Dendritic cell treated with granulocyte-macrophage colony-stimulating factor and Interleukin-4, amounts not matched to agents 40 ng/mL and 50 ng/mL, for 4 days (primary cell): Measurements from ENCODE around the gene OR5B21.

Experiments used
- H3K27ac Mint-ChIP-seq: one replicate; pipeline ENCODE4 v1.8.0; 2022; ENCODE audit warnings: mild to moderate bottlenecking, mixed read lengths
- H3K27me3 Mint-ChIP-seq: one replicate; pipeline ENCODE4 v1.8.0; 2022; ENCODE audit warnings: mild to moderate bottlenecking, mixed read lengths
- H3K36me3 Mint-ChIP-seq: one replicate; pipeline ENCODE4 v1.8.0; 2022; ENCODE audit warnings: low read depth, mixed read lengths
- H3K4me1 Mint-ChIP-seq: one replicate; pipeline ENCODE4 v1.8.0; 2022; ENCODE audit warnings: low read depth, mixed read lengths
- H3K4me3 Mint-ChIP-seq: one replicate; pipeline ENCODE4 v1.8.0; 2022; ENCODE audit warnings: mild to moderate bottlenecking, moderate library complexity, mixed read lengths
- H3K9me3 Mint-ChIP-seq: one replicate; pipeline ENCODE4 v1.8.0; 2022; ENCODE audit warnings: mixed read lengths
- intact Hi-C: fragments of 100-400 bp; cut with micrococcal nuclease; formaldehyde crosslinking; loops from one replicate; pipeline ENCODE4 v1.15.0; 2022

Gene OR5B21

DNA sequence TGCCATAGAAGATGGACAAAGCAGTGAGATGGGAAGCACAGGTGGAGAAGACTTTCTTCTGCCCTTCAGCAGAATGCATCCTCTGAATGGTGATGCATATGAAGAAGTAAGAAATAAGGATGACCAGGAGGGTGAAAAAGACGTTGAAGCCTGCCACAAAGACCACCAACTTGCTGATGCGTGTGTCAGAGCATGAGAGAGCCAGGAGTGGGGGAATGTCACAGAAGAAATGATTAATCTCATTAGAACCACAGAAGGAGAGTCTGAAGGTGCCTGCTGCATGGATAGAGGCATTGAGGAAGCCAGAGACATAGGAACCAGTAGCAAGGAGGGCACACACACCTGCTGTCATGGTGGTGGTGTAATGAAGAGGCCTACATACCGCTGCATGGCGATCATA, 550 bp downstream of the OR5B21 start:
- H3K4me1 Mint-ChIP-seq = peaks cover 12% of the 10 kb centered on the region
- H3K36me3 Mint-ChIP-seq = no peaks in the 10 kb centered on the region
- peaks cover 6% of the 10 kb centered on the region for H3K27me3 Mint-ChIP-seq
- no peaks in the 10 kb centered on the region for H3K9me3 Mint-ChIP-seq
- intact Hi-C loops = no loop called here
- no peak overlapping the region for H3K4me3 Mint-ChIP-seq
- no peak overlapping the region for H3K27ac Mint-ChIP-seq

DNA sequence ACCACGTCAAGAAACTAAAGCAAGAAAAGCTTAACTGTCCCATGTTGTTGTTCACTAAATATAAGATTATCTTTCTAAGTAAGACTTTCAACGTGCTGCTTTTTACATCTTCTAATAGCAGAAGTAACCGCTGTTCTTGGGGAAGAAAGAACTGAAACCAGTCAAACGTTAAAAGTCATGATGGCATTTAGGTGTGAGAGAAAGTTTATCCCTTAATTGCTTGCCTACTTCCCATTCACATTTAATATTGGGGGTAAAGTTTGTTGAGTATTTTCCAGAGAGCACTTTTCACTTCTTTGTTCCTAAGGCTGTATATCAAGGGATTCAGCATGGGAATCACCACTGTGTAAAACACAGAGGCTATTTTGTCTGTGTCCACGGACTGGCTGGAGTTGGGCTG, 970 bp downstream of the OR5B21 start:
- H3K9me3 Mint-ChIP-seq = no peaks in the 10 kb centered on the region
- H3K27me3 Mint-ChIP-seq = peaks cover 6% of the 10 kb centered on the region
- intact Hi-C loops = no loop called here
- peaks cover 12% of the 10 kb centered on the region for H3K4me1 Mint-ChIP-seq
- H3K36me3 Mint-ChIP-seq = no peaks in the 10 kb centered on the region
- H3K4me3 Mint-ChIP-seq = no peak overlapping the region
- no peak overlapping the region for H3K27ac Mint-ChIP-seq

DNA sequence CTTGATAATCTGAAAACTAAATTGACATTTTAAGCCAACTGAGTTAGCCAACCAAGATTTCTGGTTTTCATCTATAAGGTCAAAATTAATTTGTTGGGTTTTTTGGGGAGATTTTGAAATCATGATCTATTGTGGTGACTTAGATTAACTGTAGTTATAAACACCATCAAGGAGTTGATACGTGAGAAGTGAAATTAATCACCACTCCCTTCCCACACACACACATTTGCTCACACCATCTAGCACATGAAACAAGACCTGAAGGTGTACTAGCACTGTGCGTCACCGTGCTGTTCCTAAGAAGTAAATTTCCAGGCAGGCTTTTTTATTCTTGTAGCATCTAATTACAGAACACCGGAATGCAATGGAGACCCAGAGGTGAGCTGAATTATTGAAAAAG, 2.1 kb downstream of the OR5B21 start:
- Mint-ChIP-seq H3K27me3 (peaks cover 6% of the 10 kb centered on the region), H3K4me3 (no peak overlapping the region), H3K4me1 (peaks cover 12% of the 10 kb centered on the region), H3K36me3 (no peaks in the 10 kb centered on the region), H3K27ac (no peak overlapping the region), H3K9me3 (no peaks in the 10 kb centered on the region)
- intact Hi-C loops = no loop called here

DNA sequence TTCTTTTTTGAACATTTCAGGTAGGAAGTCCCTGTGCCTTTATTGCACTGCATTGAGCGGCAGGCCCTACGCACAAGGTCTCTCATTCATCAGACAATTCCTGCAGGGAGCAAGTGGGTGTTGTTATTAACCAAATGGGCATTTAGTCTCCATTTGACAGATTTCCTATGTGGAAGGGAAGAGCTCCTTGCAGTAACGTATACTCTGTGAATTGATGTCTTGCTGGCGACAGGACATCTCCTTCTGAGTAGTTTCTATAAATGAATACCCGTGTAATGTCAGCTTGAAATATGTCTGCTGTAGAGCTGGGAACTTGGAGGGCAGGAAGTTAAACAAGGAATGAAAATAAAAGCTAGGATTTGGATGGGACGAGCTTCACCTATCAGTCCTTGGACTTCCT, 3.7 kb downstream of the OR5B21 start:
- no peaks in the 10 kb centered on the region for H3K9me3 Mint-ChIP-seq
- no peak overlapping the region for H3K4me3 Mint-ChIP-seq
- no peak overlapping the region for H3K27ac Mint-ChIP-seq
- H3K27me3 Mint-ChIP-seq = peaks cover 6% of the 10 kb centered on the region
- H3K36me3 Mint-ChIP-seq = no peaks in the 10 kb centered on the region
- intact Hi-C loops = no loop called here
- peaks cover 13% of the 10 kb centered on the region for H3K4me1 Mint-ChIP-seq

DNA sequence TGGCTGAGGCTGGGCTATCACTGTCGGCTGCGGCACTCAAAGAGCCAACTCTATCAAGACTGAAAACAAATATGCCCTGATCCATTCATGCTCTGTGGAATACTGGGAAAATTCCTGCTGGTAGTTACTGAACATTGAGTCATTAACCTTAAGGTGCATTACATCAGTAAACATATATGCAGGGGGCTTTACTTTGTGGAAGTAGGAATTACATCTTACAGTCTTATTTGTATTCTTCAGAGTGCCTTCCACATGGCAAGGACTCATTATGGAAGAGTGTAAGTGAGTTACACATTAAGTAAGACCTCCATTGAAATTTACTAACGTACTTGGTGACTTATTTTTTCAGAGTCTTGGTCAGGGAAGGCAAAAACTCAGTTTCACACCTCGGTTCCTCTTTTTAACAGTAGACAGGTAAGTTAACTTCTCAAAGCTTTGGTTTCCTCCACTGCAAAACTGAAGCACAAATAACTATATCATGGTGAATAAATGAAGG, 4.5 kb downstream of the OR5B21 start:
- Mint-ChIP-seq H3K27me3 (peaks cover 4% of the 10 kb centered on the region), H3K4me1 (peaks cover 21% of the 10 kb centered on the region), H3K4me3 (no peak overlapping the region), H3K9me3 (no peaks in the 10 kb centered on the region), H3K36me3 (no peaks in the 10 kb centered on the region), H3K27ac (no peak overlapping the region)
- intact Hi-C loops = no loop called here

DNA sequence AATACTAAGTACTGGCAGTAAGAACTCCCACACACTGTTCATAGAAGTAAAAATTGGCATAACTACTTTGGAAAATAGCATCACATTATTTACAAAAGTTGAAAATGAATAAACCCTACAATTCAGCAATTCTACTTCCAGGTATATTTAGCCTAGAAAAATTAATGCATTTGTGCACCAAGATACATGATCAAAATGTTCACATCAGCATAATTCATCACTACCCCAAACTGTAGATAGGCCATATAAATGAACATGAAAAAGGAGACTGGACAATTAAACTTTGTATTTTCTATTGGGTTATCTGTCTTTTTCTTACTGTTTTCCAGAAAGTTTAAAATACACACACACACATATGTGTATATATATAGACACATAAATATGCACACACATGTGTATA, 5.9 kb downstream of the OR5B21 start:
- Mint-ChIP-seq H3K4me1 (peaks cover 13% of the 10 kb centered on the region), H3K27ac (no peak overlapping the region), H3K27me3 (no peaks in the 10 kb centered on the region), H3K36me3 (no peaks in the 10 kb centered on the region), H3K4me3 (no peak overlapping the region), H3K9me3 (no peaks in the 10 kb centered on the region)
- intact Hi-C loops = no loop called here

DNA sequence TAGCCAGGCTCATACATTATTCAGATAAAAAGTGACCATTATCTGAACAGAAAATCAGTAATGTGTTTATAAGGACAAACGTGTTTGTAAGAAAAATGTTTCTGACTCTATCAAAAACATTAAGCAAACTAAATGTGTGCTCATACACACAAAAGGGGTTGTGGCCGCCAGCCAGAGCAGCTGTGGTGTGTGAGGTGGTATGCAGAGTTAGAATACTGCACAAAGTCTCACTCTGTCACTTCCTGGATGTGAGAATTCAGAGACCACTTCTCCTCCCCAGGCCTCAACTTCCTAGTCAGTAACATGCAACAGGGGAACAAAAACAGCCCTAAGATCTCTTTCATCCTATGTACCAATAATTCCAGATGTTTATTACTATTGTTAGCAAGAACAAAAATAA, 9.4 kb downstream of the OR5B21 start:
- Mint-ChIP-seq H3K27me3 (no peaks in the 10 kb centered on the region), H3K9me3 (no peaks in the 10 kb centered on the region), H3K4me1 (peaks cover 12% of the 10 kb centered on the region), H3K27ac (no peak overlapping the region), H3K36me3 (no peaks in the 10 kb centered on the region), H3K4me3 (no peak overlapping the region)
- intact Hi-C loops = no loop called here

DNA sequence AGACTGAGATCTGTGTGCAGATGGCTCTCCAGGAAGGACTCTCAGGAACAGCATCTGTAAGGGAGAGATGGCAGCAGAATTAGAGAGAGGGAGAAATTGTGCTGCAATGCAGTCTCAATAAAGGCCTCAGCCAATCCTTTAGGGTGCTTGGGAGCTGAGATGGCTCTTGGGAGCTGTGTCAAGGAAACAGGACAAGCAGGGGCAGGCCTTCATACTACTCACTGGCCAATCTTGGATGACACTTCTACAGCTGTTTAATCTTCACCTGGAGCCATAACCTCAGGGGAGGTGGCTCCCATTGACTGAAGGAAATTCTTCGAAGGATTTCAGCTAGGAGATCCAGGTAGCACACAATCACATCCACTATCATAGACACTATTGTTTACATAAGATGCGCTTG, 10.0 kb downstream of the OR5B21 start:
- intact Hi-C loops = no loop called here
- H3K4me1 Mint-ChIP-seq = peaks cover 12% of the 10 kb centered on the region
- no peaks in the 10 kb centered on the region for H3K9me3 Mint-ChIP-seq
- H3K4me3 Mint-ChIP-seq = no peak overlapping the region
- no peaks in the 10 kb centered on the region for H3K27me3 Mint-ChIP-seq
- H3K27ac Mint-ChIP-seq = no peak overlapping the region
- no peaks in the 10 kb centered on the region for H3K36me3 Mint-ChIP-seq

DNA sequence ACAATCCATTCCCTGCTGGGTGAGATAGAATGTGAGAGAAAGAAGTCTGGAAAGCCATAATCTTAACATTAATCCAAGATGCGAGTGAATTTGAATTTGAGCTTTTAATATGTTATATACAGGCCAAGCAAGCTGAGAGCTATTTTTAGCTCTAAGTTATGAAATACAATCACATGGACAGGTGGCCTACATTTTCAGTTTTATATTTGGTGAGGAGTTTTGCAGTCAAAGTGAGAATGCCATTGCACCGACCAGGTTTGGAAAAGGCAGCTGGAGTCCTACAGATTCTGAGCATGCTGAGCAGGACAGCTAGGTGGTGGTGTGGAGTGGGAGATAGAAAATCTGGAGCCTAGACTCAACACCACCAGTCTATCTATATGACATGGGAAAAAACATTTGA, 12.0 kb downstream of the OR5B21 start:
- intact Hi-C loops = no loop called here
- Mint-ChIP-seq H3K27ac (no peak overlapping the region), H3K4me1 (peaks cover 12% of the 10 kb centered on the region), H3K4me3 (no peak overlapping the region), H3K9me3 (no peaks in the 10 kb centered on the region), H3K27me3 (no peaks in the 10 kb centered on the region), H3K36me3 (no peaks in the 10 kb centered on the region)

DNA sequence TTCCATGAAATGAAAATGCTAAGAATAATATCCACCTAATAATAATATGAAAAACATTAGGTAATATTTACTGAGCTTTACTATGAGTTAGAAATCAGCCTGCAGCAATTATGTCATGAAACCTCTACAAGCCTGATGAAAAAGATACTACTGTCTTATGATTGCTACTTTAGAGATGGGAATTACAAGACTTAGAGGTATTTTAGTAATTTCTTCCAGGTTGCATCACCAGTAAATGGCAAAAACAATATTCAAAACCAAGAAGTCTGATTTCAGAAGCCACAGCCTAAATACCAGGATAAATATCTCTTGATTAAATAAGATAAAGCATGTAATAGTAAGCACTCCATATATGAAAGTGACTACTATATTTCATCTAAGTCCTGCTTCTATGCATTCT, 13.8 kb downstream of the OR5B21 start:
- no peaks in the 10 kb centered on the region for H3K27me3 Mint-ChIP-seq
- peaks cover 10% of the 10 kb centered on the region for H3K4me1 Mint-ChIP-seq
- H3K4me3 Mint-ChIP-seq = no peak overlapping the region
- no peaks in the 10 kb centered on the region for H3K36me3 Mint-ChIP-seq
- intact Hi-C loops = no loop called here
- H3K9me3 Mint-ChIP-seq = no peaks in the 10 kb centered on the region
- no peak overlapping the region for H3K27ac Mint-ChIP-seq

DNA sequence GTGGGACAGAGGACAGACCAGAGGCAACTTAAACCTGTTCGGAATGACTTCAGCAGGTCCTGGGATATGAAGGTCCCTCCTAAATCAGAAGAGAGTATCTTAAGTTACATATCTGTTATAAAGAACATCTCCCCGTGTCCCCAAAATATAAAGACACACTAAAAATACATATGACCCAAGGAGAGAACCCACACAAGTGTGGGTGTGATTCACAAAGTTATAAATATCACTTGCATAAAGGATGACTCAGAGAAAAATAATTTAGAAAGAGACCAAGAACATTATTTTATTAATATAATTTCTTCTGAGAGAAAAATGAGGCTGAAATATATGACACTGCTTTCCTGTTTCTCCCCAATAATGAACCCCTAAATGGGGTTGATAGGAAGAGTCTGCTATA, 14.2 kb downstream of the OR5B21 start:
- Mint-ChIP-seq H3K4me3 (no peak overlapping the region), H3K36me3 (no peaks in the 10 kb centered on the region), H3K27me3 (no peaks in the 10 kb centered on the region), H3K4me1 (peaks cover 5% of the 10 kb centered on the region), H3K27ac (no peak overlapping the region), H3K9me3 (no peaks in the 10 kb centered on the region)
- intact Hi-C loops = no loop called here

DNA sequence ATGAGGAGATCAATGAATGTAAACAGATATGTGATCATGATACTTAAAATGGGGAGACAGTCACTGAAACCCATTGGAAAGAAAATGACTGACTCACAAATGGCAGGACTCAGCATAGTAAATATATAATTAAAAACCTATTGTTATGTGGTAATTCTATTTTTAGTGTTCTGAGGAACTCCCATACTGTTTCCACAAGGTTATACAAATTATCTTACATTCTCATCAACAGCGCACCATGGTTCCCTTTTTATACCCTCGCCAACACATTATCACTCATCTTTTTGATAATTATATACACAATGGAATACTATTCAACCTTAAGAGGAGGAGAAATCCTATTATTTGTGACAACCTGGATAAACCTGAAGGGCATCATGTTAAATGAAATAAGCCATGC, 17.1 kb downstream of the OR5B21 start:
- no peak overlapping the region for H3K27ac Mint-ChIP-seq
- intact Hi-C loops = no loop called here
- H3K4me1 Mint-ChIP-seq = no peaks in the 10 kb centered on the region
- H3K9me3 Mint-ChIP-seq = no peaks in the 10 kb centered on the region
- no peaks in the 10 kb centered on the region for H3K27me3 Mint-ChIP-seq
- no peaks in the 10 kb centered on the region for H3K36me3 Mint-ChIP-seq
- H3K4me3 Mint-ChIP-seq = no peak overlapping the region

DNA sequence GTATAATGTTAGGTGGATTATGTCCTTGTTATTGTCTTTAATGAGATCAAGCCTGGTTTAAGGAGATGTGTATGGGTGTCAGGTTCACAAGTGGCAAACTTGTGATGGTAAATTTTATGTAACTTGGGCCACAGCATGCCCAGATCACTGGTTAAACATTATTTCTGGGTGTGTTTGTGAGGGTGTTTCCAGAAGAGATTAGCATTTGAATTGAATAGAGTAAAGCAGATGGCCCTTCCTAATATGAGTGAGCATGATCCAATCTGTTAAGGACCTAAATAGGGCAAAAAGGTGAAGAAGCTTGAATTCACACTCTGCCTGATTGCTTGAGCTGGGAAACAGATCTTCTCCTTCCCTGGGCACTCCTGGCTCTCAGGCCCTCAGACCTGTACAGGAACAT, 20.7 kb downstream of the OR5B21 start:
- intact Hi-C loops = no loop called here

DNA sequence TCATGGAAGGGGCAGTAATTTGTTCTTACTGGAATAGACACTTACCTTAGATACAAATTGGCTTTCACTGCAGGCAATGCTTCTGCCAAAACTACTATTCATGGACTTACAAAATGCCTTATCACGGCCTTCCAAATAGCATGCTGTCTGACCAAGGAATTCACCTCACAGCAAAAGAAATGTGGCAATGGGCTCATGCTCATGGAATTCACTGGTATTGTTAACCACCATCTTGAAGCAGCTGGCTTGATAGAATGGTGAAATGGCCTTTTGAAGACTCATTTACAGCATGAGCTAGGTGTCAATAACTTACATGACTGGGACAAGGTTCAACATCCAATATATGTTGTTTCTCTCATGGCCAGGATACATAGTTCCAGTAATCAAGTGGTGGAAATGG, 21.9 kb downstream of the OR5B21 start:
- H3K36me3 Mint-ChIP-seq = no peaks in the 10 kb centered on the region
- H3K27me3 Mint-ChIP-seq = peaks cover 2% of the 10 kb centered on the region
- H3K27ac Mint-ChIP-seq = no peak overlapping the region
- no peaks in the 10 kb centered on the region for H3K9me3 Mint-ChIP-seq
- no peak overlapping the region for H3K4me3 Mint-ChIP-seq
- H3K4me1 Mint-ChIP-seq = no peaks in the 10 kb centered on the region
- intact Hi-C loops = no loop called here

More for the DNA sequence above, 20.7 kb downstream of the OR5B21 start:
- Mint-ChIP-seq H3K36me3 (no peaks in the 10 kb centered on the region), H3K4me3 (no peak overlapping the region), H3K9me3 (no peaks in the 10 kb centered on the region), H3K27ac (no peak overlapping the region), H3K4me1 (no peaks in the 10 kb centered on the region), H3K27me3 (peaks cover 2% of the 10 kb centered on the region)

DNA sequence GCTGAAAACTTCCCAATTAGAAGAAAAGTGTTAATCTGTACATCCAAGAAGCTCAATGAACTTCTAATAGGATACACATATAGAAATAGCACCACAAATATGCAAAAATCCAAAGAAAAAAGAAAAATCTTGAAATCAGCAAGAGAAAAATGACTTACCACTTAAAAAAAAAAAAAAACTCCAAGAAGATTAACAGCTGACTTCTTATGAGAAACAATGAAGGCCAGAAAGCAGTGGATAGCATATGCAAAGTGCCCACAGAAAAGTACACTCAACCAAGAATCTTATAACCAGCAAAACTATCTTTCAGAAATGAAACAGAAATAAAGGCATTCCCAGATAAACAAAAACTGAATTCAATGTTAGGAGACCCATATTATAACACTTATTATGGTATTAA, 36.0 kb downstream of the OR5B21 start:
- Mint-ChIP-seq H3K4me1 (no peaks in the 10 kb centered on the region), H3K36me3 (no peaks in the 10 kb centered on the region)

More for the DNA sequence above, 36.0 kb downstream of the OR5B21 start:
- no peaks in the 10 kb centered on the region for H3K27me3 Mint-ChIP-seq
- peaks cover 65% of the 10 kb centered on the region for H3K9me3 Mint-ChIP-seq
- no peak overlapping the region for H3K4me3 Mint-ChIP-seq
- no peak overlapping the region for H3K27ac Mint-ChIP-seq
- intact Hi-C loops = no loop called here
